ELF-1 (cell line): ENCODE measurements around the gene DNAH8.
A peak's percentile ranks its signal among the peaks of the same experiment; 100 is the strongest.

Experiments used
- DNase-seq: peaks from one replicate; pipeline ENCODE4 v3.0.0-alpha.2; 2016; ENCODE audit warnings: low read depth, low spot score

The DNAH8 gene

DNA sequence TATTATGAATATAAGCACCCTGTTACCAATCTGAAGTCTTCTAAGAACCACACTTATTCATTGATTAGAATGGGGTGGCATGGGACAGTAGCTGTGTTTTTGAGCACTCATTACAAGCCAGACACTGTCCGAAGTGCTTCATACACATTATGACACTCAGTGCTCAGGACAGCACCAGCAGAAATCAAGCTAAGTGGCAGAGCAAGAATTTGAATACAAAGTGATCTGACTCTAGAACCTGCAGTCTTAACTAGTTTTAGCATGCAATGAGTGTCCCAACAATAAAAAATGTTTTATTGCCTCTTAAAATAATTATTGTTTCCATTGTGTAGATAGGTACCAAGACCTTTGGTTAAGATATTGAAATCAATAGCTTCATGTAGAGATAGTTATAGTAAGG lies 294.4 kb downstream of the DNAH8 start:
- DNase-seq = no peak

DNA sequence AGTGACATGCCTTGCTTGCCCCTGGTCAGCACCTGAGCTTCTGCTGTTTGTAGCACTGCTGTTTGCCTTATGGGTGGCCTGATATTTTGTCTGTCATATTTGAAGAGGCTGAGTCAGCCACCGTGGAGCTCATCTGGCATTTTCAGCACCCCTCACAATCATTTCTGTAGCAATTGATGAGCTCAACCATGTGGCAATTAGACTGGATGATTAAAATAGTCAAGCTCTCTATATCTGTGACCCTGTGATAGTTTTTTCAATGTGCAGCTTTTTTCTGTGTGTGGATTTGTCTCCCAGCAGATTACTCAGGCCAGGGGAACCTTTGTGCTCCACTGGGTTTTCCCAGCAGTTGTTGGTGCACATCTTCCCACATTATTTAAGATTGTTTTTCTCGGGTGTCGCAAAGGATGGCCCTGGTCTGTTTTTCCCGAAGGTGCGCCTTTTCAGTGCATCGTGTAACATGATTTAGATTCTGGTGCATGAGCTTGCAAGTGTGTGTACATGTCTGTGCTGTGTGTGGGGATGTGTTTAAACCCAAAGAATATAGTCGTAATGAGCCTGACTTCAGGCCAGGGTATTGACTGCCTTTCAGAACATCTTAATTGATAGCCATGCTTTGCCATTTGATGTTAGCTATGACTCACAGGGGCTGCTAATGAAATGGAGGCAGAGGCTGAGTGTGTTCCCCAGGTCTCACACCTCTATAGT lies 301.9 kb downstream of the DNAH8 start:
- DNase-seq = no peak

DNA sequence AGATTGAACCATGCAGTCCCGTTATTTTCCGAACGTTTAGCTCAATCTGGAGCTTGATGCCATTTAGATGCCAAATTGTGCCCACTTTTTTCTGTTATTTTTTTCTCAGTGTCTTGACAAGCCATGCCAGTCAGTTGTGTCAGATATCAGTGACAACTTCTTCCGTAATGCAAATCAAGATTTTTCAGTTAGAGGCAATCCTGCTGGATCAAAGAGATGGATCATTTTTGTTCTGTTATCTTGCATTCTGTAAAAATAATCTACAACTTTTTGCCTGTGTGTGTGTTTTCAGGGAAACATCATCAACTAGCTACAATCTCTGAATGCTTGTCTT lies 302.4 kb downstream of the DNAH8 start:
- DNase-seq = no peak

DNA sequence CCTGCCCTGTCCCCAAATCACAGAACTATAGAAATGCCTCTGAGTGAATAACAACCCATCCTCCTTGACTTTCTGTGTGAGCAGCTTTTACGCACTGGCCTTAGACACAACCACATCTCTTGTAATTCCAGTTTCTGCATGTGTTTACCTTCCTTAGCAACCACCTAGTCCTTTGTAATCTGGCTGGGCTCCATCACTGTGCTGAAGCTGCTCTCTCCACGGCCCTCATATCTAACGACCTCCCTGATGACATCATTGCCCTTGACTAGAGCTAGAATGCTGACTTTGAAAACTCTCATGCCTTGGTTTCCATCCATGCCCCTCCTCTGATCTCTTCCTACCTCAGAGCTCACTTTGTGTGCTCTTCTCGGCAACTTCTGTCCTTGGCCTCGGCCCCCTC lies 303.0 kb downstream of the DNAH8 start:
- DNase-seq = no peak

DNA sequence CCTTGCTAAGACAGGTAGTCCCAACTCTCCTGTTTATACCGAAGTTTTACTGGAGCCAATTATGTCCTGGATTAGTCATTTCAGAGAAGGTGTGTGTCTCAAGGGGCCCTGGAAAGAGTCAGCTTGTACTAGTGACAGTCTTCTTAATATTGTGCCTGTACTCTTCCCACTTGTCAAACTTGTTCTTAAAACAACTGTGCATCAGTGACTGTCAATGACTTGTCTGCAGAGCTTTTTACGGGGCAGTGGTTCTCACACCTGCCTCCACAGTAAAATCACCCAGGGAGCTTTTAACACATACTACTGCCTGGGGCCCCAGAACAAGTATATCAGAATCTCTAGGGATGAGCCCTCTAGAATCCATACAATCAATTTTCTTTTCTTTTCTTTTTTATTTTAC lies 305.0 kb downstream of the DNAH8 start:
- no peak for DNase-seq

DNA sequence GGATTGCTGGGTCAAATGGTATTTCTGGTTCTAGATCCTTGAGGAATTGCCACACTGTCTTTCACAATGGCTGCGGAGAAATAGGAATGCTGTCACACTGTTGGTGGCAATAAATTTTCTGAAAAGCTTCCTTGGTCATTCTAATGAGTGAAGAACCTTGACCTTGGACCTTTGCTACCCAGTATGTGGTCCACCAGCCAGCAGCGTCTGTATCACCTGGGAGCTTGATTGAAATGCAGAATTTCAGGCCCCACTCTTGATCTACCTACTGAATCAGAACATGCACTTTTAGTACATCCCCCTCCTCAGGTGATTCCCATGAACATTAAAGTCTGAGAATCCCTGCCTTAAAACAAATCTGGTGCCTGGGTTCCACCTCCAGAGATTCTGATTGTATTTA lies 305.9 kb downstream of the DNAH8 start:
- DNase-seq = no peak

DNA sequence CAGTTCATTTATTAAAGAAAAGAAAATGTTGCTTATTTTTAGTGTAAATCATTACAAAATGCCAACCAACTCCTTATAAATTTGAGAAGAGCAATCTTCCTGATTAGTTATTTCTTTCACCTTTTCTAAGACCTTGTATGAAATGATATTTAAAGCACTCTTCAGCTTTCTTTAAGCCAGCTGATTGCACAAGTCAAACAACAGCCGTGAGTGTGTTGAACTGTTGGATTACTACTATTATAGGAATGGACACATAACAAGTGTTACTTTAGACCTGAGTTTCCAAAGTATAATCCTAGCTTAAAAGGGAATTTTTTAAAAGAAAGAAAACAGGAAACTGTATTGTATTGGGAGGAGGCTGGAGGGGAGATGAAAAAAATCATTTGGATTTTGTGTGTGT lies 306.7 kb downstream of the DNAH8 start:
- no peak for DNase-seq

DNA sequence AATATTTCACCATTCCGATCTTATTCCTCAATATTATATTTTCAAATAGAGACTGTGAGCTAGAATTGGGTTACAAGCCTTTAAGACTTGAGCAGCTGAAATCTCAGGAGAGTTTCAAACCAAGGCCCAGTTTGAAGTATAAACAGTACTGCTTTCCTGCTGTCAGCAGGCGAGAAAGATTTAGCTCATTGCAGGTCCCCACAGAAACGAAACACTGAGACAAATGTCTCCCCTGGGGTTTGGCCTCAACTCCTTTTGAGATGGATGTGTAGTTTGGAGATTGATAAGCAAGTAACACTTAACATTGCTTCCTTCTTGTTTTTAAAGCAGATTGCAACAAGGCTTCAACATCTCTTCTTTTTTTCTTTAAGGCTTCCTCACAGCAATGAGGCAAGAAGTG lies 311.1 kb downstream of the DNAH8 start:
- no peak for DNase-seq

DNA sequence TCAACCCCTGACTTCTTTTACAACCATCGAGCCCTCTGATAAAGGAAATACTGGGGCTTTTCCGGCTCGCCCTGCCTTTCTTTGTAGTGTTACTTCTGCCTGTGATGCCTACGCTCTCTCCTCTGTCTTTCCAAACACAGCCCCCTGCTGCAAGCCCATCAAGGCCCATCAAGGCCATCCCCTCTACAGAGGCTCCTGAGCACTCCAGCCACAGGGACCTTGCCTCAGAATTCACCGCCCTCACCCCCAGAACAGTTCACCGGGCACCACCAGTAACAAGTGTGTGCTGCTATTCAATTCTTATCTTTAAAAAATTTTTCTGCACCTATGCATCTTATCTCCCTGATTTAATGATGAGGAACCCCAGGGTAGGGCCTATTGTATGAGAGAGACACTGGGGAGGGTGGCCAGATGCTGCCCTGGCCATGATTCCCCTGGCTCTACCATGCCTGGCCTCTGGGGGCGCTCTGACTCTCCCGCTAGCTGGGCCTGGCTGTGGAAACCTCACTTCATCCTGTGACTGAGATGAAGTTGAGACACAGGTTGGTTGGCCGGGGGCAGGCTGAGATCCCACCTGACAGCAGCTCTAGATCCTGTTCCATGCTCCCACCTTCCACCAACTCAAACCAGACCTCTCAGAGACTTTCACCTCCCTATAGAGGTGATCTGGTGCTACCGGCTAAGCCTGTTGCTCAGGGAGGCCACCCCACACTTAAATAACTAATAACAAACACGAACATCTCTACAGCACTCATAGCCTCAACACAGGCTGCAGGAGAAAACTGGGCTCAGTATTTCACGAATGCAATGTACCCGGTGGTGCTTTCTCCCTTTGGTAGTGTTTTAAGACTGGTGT lies 314.3 kb downstream of the DNAH8 start:
- DNase-seq = peak; percentile 71

DNA sequence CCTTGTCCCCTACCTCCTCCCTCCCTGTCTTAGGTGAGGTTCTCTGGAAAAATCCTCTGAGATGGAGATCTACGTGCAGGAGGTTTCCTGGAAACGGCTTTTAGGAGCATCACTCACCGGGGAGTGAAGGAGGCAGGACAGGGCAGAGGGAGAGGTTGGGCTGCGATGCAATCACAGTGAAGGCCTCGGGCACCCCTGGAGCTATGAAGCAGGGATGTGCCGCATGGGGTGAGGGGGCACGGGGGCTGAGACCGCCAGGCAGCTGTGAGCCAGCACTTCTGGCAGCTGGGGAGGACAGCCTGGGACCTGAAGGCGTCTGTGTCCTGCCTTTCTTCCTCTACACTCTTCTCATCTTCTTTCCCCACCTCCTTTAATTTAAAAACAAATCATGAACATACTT lies 320.6 kb downstream of the DNAH8 start:
- no peak for DNase-seq

DNA sequence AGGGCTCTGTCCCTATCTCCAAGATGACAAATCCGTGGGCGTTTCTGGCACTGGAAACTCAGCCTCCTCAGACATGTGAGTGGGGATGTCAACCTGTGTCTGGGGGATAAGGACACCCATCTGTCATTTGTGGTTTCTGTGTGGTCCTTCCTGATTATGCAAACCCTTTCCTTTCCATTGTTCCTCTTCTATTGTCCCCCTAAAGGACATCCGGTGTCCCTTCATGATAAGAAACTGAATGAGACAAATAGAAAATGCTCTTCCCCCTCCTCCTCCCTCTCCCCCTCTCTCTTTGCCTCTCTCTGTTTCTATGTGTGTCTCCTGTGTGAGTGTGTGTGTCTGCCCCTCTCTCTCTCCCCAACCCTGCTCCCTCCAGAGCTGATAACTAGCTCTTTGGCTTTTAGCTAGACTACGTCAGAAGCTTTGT lies 322.0 kb downstream of the DNAH8 start:
- DNase-seq = no peak

DNA sequence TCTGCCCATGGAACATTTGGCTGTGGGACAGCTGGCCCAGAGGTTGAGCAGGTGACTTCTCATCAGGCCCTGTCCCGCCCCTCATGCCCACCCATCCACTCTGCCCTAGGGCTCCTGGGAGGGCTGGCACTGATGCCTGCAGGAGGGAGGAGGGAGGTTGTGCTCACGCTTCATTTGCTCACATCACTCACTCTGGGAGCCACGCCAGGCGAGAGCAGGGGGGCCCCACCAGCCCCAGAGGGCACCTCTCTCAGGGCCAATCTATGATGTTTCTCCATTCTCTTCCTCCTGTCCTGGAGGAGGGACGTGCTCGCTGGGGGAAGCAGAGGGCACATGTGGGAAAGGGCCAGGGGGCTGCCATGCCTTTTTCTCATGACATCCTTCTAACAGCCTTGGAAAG lies 322.6 kb downstream of the DNAH8 start:
- no peak for DNase-seq

DNA sequence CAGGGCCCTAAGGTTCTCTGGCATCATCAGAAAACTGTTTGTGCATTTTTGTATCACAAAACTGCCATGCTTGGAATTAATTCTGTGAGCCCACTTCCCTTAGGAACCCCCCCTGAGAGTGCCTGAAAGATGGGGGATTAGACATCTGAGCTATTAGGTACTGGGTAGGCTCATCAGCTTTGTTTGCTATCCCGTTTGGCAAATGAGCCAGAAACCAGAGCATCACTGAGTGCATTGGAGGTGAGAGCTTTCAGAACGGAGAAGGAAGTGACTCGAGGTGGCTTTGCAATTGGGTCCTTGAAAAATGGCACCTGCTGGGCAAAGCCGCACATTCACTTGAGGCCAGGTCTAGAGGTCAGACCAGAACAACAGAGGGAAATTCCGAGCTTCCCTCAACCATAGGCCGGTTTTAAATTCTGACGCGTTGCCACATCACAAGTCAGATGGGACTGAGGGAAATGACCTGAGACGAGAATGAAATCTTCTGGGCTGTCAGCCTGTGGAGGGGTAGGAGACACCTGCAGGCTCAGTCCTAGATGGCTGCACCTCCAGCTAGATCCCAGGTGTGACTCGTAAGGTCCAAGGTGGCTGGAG lies 325.1 kb downstream of the DNAH8 start:
- no peak for DNase-seq

DNA sequence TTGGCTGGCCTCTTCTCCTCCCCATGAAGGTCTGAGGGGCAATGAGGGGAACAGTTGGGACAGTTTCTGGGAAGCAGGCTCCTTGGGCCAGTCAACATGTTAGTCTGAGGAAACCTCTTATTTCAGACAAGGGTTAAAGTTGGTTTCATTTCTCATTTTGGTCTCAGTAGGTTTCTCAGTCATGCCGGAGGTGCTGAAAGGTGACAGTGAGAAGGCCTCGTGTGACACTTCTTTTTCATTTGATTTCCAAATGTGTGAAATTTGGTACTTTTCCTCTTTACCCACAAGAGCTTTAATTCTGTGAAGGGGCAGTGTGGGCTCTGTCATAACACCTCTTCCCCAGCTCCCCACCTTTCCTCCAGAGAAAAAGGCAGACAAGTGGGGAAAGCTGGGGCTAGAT lies 326.0 kb downstream of the DNAH8 start:
- DNase-seq = no peak

DNA sequence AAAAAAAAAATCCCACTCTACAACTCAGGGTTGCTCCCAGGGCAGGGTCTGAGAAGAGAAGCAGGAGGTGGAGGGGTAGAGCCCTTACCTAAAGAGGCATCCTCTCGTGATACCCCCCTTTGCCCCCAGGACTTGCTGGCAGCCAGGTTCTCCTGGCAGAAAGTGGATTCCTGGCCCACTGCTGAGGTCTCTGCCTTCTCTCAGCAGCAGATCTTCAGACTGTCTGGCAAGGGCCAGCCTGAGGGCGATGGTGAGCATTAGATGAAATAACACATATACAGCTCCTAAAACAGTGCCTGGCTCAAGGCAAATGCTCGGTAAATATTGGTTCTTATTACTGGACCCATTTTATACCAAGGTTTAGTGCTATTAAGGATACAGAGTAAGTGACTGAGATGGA lies 328.7 kb downstream of the DNAH8 start:
- no peak for DNase-seq

DNA sequence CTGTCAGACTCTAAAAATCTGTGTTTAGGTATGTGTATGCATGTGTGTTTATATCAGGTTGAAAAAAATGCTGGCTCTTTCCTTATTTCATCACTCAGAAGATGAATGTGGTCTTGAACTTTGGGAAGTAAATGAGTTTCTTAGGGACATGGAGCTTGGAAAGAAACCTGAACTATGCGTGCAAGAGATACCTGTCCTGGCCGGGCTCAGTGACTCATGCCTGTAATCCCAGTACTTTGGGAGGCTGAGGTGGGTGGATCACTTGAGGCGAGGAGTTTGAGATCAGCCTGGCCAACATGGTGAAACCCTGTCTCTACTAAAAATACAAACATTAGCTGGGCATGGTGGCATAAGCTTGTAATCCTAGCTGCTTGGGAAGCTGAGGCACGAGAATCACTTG lies 329.1 kb downstream of the DNAH8 start:
- no peak for DNase-seq

DNA sequence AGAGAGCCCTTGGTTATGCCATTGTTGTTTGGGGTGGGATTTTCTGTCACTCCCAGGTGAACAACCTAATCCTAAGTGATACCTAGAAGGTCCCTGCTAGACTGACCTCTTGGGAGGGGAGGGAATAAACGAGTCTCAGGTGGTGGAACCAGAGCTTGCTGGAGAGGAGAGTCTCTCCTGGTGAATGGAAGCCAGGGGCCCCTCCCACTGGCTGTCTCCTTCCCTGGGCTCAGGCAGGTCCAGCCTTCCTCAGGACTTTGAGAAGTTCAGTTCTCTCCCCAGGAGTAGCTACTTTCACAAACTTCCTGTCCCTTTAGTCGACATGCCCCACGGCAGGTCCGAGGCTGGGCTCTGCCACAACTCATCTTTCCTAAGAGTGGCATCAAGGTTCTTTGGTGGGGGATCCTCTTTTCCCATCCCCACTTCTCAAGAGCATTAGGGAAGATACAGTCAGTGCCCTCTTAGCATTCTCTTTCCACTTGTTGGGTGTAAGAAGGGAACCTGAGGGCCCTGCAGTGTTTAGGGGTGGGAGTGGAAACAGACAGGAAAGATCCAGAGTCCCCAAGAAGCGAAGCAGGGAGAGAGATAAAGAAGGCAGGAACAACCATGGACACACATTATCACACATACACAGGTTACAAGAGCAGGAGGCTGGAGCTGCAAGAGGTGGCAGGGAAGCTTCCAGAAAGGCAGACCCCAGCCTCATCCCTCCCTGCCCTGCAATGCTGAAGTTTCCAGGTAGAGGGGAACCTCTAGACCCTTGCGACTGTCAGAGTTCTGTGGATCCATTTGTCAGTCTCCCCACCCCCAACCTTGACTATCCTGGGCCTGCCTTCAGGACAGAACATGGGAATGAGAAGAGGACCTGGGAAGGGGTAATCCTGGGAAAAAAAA lies 332.6 kb downstream of the DNAH8 start:
- no peak for DNase-seq

DNA sequence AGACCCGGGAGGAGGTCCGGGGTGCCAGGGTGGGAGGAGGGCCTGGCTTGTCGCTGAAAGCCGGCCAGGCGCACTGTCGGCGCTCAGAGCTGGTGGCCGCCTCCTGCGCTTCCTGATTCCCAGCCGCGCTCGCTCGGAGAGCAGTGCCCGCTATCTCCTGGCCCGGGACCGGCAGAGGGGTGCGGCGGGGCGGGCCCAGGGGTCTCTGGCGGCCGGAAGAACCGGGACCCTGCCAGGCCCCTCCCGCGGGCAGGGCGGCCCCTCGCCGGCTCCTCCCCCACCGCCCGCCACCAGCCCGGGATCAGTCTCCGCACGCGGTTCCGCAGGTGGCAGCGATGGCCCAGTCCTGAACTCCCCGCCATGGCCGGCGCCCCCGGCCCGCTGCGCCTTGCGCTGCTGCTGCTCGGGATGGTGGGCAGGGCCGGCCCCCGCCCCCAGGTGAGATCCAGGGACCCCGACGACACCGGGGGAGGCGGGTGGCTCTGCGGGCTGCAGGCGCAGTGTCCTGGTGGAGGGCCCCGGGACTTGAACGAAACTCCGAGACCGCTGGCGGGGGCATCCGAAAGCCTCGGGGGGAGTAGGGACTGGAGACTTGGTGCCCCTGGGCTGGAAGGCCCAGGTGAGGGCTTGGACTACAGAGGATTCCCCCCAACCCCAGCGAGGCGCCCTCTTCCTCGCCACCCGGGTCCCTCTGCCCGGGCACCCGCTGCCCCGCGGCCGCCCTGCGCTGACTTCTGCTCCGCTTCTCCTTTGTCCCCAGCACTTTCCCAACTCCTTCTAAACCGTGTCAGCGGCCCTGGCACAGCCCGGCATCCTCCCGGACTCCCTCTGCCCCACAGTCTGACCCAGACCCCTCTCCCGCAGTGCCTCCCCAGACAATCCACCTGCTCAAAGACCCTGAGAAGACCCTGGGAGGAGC lies 333.6 kb downstream of the DNAH8 start, which contains the start of gene GLP1R:
TSS of gene GLP1R (plus strand) at position 301 of the 919 bp plus-strand sequence. CDS start at position 361, 60 bp downstream.
- no peak for DNase-seq

DNA sequence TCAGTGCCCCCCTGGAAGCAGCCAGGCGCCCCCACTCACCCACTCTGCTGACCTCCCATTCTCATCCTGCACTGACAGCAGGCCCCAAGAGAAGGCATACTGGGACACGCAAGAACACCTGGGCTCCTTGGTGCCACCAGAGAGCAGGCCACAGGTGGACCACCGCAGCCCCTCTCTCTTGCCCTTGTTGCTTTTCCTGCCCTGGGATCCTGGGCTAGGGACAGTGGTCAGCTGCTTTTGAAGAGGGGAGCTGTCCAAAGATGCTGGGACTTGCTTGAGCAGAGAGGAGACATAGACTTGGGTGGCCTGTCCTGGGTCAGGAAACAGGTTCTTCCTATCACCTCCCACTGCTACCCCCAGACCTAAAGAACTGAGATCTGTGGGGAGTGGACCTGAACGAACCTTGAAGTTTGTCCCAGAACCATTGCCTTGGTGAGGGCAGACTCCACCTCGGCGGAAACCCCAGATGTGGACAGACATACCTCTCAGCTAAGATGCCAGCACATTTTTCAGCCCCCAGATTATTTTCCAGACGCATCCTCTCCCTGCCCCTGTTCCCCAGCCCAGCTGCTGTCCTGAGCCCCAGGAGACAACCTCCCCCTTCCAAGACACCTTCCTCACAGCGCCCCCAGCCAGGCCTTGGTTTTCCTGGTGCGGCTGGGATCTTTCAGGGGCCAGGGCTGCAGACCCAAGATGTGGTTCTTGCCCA lies 334.6 kb downstream of the DNAH8 start:
- DNase-seq = no peak
